ENCODE data around the gene SAMD14. TPM values are rescaled to one million over a fixed set of nuclear protein-coding genes. Genes with fewer than 3 reads are reported as not detected.

SAMD14 gene
- polyA plus RNA-seq, 2 donors = 0.37 to 0.44 TPM

DNA sequence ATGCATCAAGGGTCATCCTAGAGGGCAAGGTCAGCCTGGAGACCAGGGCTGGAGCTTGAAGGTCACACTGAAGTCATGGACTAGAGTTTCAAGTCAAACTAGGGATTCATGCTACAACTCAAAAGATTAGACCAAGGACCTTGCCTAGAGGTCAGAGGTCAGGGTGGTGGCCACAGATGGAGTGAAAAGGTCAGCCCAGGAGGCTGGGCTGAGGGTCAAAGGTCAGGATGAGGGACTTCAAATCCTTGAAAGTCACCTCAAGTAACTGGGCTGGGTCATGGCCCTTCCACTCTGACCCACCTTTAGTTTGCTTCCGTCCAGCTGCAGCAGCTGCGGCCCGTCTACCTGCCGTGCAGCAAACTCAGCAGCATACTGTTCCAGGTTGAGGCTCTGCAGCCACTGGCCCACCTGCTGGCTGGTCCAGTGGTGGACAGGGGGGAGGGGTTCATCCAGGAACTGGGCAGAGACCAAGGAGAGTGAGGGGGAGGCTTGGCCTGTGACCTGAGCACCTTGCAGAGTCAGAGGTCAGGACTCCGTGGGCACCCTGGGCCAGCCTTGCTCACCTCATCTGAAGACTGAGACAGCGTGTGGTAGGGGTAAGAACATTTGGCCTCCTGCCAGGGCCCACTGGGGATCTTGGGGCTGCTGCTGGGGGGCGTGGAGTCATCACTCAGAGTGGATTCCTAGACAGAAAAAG is 16.2 kb downstream of the SAMD14 start:
- Histone ChIP-seq H3K36me3 (ENCODE audit: control insufficient read depth in 2 of 2, insufficient read depth in 2 of 2, low read length in 1 of 2) (peaks cover 5 to 8% of the 10 kb centered on the region in 2 donors), H3K27me3 (ENCODE audit: control insufficient read depth in 1 of 2, insufficient read depth in 2 of 2, low read length in 2 of 2) (no peaks in the 10 kb centered on the region), H3K9me3 (ENCODE audit: control insufficient read depth in 2 of 2, insufficient read depth in 1 of 2, low read depth in 1 of 2, low read length in 1 of 2) (no peaks in the 10 kb centered on the region), H3K27ac (ENCODE audit: low read depth in 2 of 2, low read length in 1 of 2) (no peak overlapping the region), H3K4me1 (ENCODE audit: control insufficient read depth in 2 of 2, insufficient read depth in 2 of 2, low read length in 1 of 2) (peaks cover 4 to 15% of the 10 kb centered on the region in 2 donors), H3K4me3 (ENCODE audit: low read depth in 1 of 2, low read length in 2 of 2) (no peak overlapping the region)
- WGBS, 2 donors = 77 to 79% methylated on average over 7 of the region's 7 CpGs

DNA sequence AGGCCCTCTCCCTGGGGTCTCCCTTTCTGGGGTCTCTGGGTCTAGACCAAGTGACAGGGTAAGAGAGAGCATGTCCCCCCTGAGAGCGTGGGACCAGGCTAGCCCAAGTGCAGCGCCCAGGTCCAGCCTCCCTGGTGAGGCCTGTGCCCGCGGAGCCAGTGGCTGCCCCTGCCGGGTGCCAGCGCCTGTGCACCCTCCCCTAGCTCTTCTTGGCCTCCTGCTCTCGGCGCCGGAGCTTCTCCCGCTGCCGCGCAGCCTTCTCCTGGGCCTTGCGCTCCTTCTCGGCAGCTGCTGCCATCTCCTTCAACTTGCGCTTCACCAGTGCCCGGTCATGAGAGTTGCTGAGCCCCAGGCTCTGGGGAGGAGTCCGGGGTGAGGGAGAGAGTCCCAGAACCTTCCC is 17.3 kb downstream of the SAMD14 start:
- Histone ChIP-seq H3K9me3 (ENCODE audit: control insufficient read depth in 2 of 2, insufficient read depth in 1 of 2, low read depth in 1 of 2, low read length in 1 of 2) (no peaks in the 10 kb centered on the region), H3K27me3 (ENCODE audit: control insufficient read depth in 1 of 2, insufficient read depth in 2 of 2, low read length in 2 of 2) (no peaks in the 10 kb centered on the region), H3K4me1 (ENCODE audit: control insufficient read depth in 2 of 2, insufficient read depth in 2 of 2, low read length in 1 of 2) (peaks cover 4 to 20% of the 10 kb centered on the region in 2 donors), H3K36me3 (ENCODE audit: control insufficient read depth in 2 of 2, insufficient read depth in 2 of 2, low read length in 1 of 2) (peaks cover 5 to 8% of the 10 kb centered on the region in 2 donors), H3K27ac (ENCODE audit: low read depth in 2 of 2, low read length in 1 of 2) (peak overlapping the region; percentile 39 to 65), H3K4me3 (ENCODE audit: low read depth in 1 of 2, low read length in 2 of 2) (no peak overlapping the region)
- 50 to 55% methylated on average over 17 of the region's 17 CpGs for WGBS, 2 donors

DNA sequence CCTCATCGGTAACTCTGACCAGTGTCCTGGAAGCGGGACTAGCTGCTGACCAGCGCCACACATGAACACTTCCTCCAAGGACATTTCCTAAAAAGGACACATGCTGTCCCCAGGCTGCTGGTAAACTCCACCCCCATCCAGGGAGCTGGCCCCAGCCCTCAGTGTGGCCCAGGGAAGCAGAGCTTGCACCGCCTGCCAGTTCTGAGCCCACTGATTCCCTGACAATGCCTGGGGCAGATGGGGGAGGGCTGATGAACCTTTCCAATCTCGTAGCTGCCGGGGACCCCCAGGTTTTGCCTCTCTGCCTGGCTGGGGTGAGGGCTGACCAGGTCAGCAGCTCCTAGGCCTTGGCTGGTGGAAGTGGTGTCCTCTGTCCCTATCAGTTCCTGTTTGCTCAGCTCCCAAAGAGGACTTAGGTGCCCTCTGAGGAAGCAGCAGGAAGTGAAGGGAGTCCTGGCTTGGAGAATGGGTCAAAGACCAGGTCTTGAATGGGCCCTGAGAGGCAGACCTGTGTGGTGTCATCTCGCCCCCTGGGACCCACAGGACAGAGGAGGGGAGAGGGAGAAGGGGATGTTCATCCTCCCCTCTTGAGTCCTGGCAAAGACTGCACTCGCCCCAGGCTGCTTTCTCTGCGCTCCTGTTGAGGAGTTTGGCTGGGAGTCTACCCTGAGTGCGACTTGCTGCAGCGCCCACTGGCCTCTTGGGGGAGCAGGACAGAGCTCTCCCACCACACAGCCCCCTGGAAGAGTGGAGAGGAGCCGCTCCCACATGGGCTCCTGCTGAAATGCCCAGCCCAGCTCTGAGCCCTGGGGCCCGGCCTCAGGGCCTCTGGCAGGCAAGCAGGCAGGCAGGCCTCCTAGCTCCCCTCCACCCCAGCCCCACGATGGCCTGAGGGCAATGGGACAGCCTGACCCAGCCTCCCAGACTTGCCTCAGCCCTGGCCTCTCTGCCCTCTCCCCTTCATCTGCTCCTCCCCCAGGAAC is 18.0 kb downstream of the SAMD14 start:
- Histone ChIP-seq H3K4me1 (ENCODE audit: control insufficient read depth in 2 of 2, insufficient read depth in 2 of 2, low read length in 1 of 2) (peaks cover 4 to 21% of the 10 kb centered on the region in 2 donors), H3K4me3 (ENCODE audit: low read depth in 1 of 2, low read length in 2 of 2) (no peak overlapping the region), H3K36me3 (ENCODE audit: control insufficient read depth in 2 of 2, insufficient read depth in 2 of 2, low read length in 1 of 2) (peaks cover 5 to 9% of the 10 kb centered on the region in 2 donors), H3K27me3 (ENCODE audit: control insufficient read depth in 1 of 2, insufficient read depth in 2 of 2, low read length in 2 of 2) (no peaks in the 10 kb centered on the region), H3K27ac (ENCODE audit: low read depth in 2 of 2, low read length in 1 of 2) (peak overlapping the region; percentile 39 to 65), H3K9me3 (ENCODE audit: control insufficient read depth in 2 of 2, insufficient read depth in 1 of 2, low read depth in 1 of 2, low read length in 1 of 2) (no peaks in the 10 kb centered on the region)
- 60 to 63% methylated on average over 14 of the region's 14 CpGs for WGBS, 2 donors

DNA sequence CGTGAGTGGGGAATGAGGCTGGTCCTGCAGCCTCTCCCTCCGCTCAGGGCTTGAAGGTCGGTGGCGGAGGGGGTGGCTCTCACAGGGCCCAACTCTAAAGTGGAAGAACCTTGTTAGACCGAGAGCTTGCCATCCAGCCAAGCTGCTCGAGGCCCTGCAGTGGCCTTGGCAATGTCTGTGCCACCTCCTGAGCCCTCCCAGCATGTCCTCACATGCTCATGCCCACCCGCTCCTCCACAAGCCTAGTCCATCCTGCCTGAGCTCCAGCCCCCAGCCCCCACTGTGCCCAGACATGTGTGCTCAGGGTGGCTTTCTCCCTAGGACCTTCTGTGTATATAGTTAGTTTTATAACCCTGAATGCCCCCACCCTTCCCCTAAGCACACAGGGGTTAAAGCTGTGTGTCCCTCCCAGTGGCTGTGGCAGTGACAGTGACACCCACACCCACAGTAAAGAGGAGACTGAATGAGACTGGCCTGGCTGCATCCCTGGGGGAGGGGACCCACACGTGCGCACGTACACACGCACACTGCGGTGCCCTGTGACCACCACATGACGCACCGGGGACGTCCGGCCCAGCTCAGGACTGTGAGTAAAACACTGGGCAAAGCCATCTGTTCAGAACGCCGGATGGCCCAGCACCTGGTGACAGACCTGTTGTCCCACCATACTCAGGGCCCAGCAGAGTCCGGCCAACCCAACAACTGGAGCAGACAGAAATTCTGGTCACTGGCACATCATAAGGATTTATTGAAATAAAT is 19.2 kb downstream of the SAMD14 start:
- Histone ChIP-seq H3K27ac (ENCODE audit: low read depth in 2 of 2, low read length in 1 of 2) (peak overlapping the region; percentile 19 to 39), H3K4me3 (ENCODE audit: low read depth in 1 of 2, low read length in 2 of 2) (no peak overlapping the region), H3K4me1 (ENCODE audit: control insufficient read depth in 2 of 2, insufficient read depth in 2 of 2, low read length in 1 of 2) (peaks cover 4 to 22% of the 10 kb centered on the region in 2 donors), H3K9me3 (ENCODE audit: control insufficient read depth in 2 of 2, insufficient read depth in 1 of 2, low read depth in 1 of 2, low read length in 1 of 2) (no peaks in the 10 kb centered on the region), H3K36me3 (ENCODE audit: control insufficient read depth in 2 of 2, insufficient read depth in 2 of 2, low read length in 1 of 2) (peaks cover 6 to 12% of the 10 kb centered on the region in 2 donors), H3K27me3 (ENCODE audit: control insufficient read depth in 1 of 2, insufficient read depth in 2 of 2, low read length in 2 of 2) (no peaks in the 10 kb centered on the region)
- WGBS, 2 donors = 76 to 85% methylated on average over 19 of the region's 19 CpGs

DNA sequence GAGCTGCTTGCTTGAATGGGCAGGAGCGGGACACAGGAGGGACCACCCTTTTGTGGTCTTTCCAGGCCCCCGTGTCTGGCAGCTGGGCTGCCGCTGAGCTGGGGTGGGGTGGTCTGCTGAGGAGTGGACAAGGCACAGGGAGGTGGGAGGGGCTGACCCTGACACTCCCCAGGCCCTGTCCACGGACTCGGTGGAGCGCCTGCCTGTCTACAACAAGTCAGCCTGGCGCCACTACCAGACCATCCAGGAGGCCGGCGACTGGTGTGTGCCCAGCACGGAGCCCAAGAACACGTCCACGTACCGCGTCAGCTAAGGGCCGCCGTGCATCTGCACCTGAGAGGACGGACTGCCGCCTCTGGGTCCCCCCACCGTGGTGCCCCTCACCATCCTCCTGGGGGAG is 20.2 kb downstream of the SAMD14 start:
- Histone ChIP-seq H3K9me3 (ENCODE audit: control insufficient read depth in 2 of 2, insufficient read depth in 1 of 2, low read depth in 1 of 2, low read length in 1 of 2) (no peaks in the 10 kb centered on the region), H3K27me3 (ENCODE audit: control insufficient read depth in 1 of 2, insufficient read depth in 2 of 2, low read length in 2 of 2) (no peaks in the 10 kb centered on the region), H3K27ac (ENCODE audit: low read depth in 2 of 2, low read length in 1 of 2) (no peak overlapping the region), H3K4me3 (ENCODE audit: low read depth in 1 of 2, low read length in 2 of 2) (no peak overlapping the region), H3K4me1 (ENCODE audit: control insufficient read depth in 2 of 2, insufficient read depth in 2 of 2, low read length in 1 of 2) (peaks cover 6 to 22% of the 10 kb centered on the region in 2 donors), H3K36me3 (ENCODE audit: control insufficient read depth in 2 of 2, insufficient read depth in 2 of 2, low read length in 1 of 2) (peaks cover 8 to 17% of the 10 kb centered on the region in 2 donors)
- 91% methylated on average over 19 of the region's 19 CpGs for WGBS, 2 donors

DNA sequence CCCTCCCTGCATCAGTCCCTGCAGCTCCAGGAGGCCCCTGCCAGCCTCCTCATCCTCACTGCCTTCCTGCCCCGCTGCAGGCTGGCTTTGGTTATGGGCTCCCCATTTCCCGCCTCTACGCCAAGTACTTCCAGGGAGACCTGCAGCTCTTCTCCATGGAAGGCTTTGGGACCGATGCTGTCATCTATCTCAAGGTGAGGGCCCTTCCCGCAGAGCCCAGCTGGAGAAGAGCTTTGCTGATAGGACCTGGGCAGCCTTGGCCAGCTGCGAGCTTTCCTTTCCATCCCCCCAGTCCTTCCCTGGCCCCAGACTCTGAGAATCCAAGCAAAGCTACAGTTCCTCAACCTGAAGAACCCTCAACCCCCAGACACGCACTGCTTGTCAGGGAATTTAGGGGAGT is 20.8 kb downstream of the SAMD14 start:
- no peak overlapping the region for H3K4me3 ChIP-seq (ENCODE audit: low read depth in 1 of 2, low read length in 2 of 2)
- 79 to 96% methylated on average over 7 of the region's 7 CpGs for WGBS, 2 donors
- no peak overlapping the region for H3K27ac ChIP-seq (ENCODE audit: low read depth in 2 of 2, low read length in 1 of 2)
- H3K9me3 ChIP-seq (ENCODE audit: control insufficient read depth in 2 of 2, insufficient read depth in 1 of 2, low read depth in 1 of 2, low read length in 1 of 2) = no peaks in the 10 kb centered on the region
- H3K4me1 ChIP-seq (ENCODE audit: control insufficient read depth in 2 of 2, insufficient read depth in 2 of 2, low read length in 1 of 2) = peaks cover 6 to 22% of the 10 kb centered on the region in 2 donors
- H3K27me3 ChIP-seq (ENCODE audit: control insufficient read depth in 1 of 2, insufficient read depth in 2 of 2, low read length in 2 of 2) = no peaks in the 10 kb centered on the region
- H3K36me3 ChIP-seq (ENCODE audit: control insufficient read depth in 2 of 2, insufficient read depth in 2 of 2, low read length in 1 of 2) = peaks cover 8 to 17% of the 10 kb centered on the region in 2 donors

DNA sequence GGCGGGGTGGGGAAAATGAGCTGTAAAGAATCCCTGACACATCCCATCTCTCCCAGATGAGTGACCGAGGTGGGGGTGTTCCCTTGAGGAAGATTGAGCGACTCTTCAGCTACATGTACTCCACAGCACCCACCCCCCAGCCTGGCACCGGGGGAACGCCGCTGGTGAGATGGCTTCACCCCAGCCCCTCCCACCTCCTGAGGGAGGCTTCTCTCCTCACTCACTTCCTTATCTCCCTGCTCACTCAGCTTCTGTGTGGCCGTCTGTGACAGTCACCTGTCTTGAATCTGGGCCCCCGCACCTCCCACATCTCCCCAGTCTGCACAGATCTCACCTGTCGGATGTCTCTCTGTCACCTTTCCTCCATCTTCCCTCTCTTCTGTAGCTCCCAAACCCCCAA is 21.4 kb downstream of the SAMD14 start:
- Histone ChIP-seq H3K4me3 (ENCODE audit: low read depth in 1 of 2, low read length in 2 of 2) (no peak overlapping the region), H3K36me3 (ENCODE audit: control insufficient read depth in 2 of 2, insufficient read depth in 2 of 2, low read length in 1 of 2) (peaks cover 8 to 17% of the 10 kb centered on the region in 2 donors), H3K27me3 (ENCODE audit: control insufficient read depth in 1 of 2, insufficient read depth in 2 of 2, low read length in 2 of 2) (no peaks in the 10 kb centered on the region), H3K27ac (ENCODE audit: low read depth in 2 of 2, low read length in 1 of 2) (no peak overlapping the region), H3K9me3 (ENCODE audit: control insufficient read depth in 2 of 2, insufficient read depth in 1 of 2, low read depth in 1 of 2, low read length in 1 of 2) (no peaks in the 10 kb centered on the region), H3K4me1 (ENCODE audit: control insufficient read depth in 2 of 2, insufficient read depth in 2 of 2, low read length in 1 of 2) (peaks cover 6 to 19% of the 10 kb centered on the region in 2 donors)
- WGBS, 2 donors = 86% methylated on average over 8 to 9 of the region's 9 CpGs

DNA sequence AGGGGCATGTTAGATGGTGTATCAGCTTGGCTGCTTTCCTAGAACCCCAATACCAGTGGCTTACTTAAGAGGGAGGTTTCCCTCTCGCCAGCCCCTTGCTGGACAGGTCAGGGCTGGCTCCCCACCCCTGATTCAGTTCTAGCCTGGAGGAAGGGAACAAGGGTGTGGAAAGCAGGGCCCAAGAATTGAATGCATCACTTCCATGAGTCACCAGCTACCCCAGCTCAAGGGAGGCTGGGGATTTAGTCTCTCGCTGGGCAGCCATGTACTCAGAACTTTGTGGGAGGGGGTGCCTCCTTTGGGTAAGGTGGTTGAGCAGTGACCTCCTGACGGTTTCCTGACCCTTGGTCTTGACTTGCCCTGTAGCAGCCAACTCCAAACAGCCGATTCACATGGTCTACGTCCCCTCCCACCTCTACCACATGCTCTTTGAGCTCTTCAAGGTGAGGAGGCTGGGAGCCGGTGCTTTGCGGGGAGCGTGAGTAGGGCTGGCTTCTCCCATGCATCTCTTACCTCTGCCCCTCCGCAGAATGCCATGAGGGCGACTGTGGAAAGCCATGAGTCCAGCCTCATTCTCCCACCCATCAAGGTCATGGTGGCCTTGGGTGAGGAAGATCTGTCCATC is 22.1 kb downstream of the SAMD14 start:
- no peak overlapping the region for H3K4me3 ChIP-seq (ENCODE audit: low read depth in 1 of 2, low read length in 2 of 2)
- H3K9me3 ChIP-seq (ENCODE audit: control insufficient read depth in 2 of 2, insufficient read depth in 1 of 2, low read depth in 1 of 2, low read length in 1 of 2) = no peaks in the 10 kb centered on the region
- peaks cover 8 to 20% of the 10 kb centered on the region in 2 donors for H3K36me3 ChIP-seq (ENCODE audit: control insufficient read depth in 2 of 2, insufficient read depth in 2 of 2, low read length in 1 of 2)
- no peaks in the 10 kb centered on the region for H3K27me3 ChIP-seq (ENCODE audit: control insufficient read depth in 1 of 2, insufficient read depth in 2 of 2, low read length in 2 of 2)
- H3K27ac ChIP-seq (ENCODE audit: low read depth in 2 of 2, low read length in 1 of 2) = peak overlapping the region in 1 of 2 donors; percentile 27
- 82 to 86% methylated on average over 10 of the region's 10 CpGs for WGBS, 2 donors
- H3K4me1 ChIP-seq (ENCODE audit: control insufficient read depth in 2 of 2, insufficient read depth in 2 of 2, low read length in 1 of 2) = peaks cover 6 to 18% of the 10 kb centered on the region in 2 donors

All from esophagus (tissue), 2 donors.